IMR-90 (cell line): ENCODE data around the gene FBLN1. TPM values are rescaled to one million over a fixed set of nuclear protein-coding genes. Genes with fewer than 3 reads are reported as not detected.

Experiments used
- ATAC-seq: fragments of 200-7000 bp; cut with Tn5 transposase; 2 replicates; pipeline ENCODE4 v1.9.1; 2020; ENCODE audit warnings: low read depth, mild to moderate bottlenecking, moderate library complexity
- BruUV-seq: library from RNA; stranded (reverse); fragments of 400-500 nt; replicated peaks from 2 replicates; lab custom pipeline; 2021; lab: Mats Ljungman, UMichigan
- CTCF ChIA-PET: fragments of 300-600 bp; formaldehyde crosslinking; extraction: SDS; loops from one replicate; lab custom pipeline; 2021; ENCODE audit warnings: antibody characterized with exemption; lab: Yijun Ruan, JAX
- POLR2A ChIA-PET: fragments of 300-600 bp; sonication (Branson Sonifier 250); formaldehyde crosslinking; loops from one replicate; lab custom pipeline; 2022; ENCODE audit warnings: antibody characterized with exemption; ENCODE audit not compliant: unreplicated experiment; lab: Charles Lee
- DNase-seq: peaks from one replicate; pipeline ENCODE4 v3.0.0; 2013
- H2AFZ ChIP-seq: replicated peaks from 2 replicates; pipeline ENCODE3; 2013; ENCODE audit warnings: low read length, mild to moderate bottlenecking; ENCODE audit not compliant: poor library complexity
- H2AK5ac ChIP-seq: 2 replicates; pipeline ENCODE4 v1.6.1; 2013; ENCODE audit warnings: low read depth, low read length, inconsistent platforms
- H2AK9ac ChIP-seq: replicated peaks from 2 replicates; pipeline ENCODE3; 2013; ENCODE audit warnings: mild to moderate bottlenecking, low read depth, low read length, moderate library complexity; ENCODE audit not compliant: poor library complexity
- H2BK120ac ChIP-seq: 2 replicates; pipeline ENCODE4 v1.6.1; 2013; ENCODE audit warnings: low read depth, low read length, inconsistent platforms
- H2BK15ac ChIP-seq: 3 replicates; pipeline ENCODE4 v1.6.1; 2013; ENCODE audit warnings: low read depth, low read length, inconsistent platforms
- H2BK20ac ChIP-seq: 2 replicates; pipeline ENCODE4 v1.6.1; 2013; ENCODE audit warnings: low read depth, mild to moderate bottlenecking, inconsistent platforms, low read length, moderate library complexity
- H2BK5ac ChIP-seq: 2 replicates; pipeline ENCODE4 v1.6.1; 2013; ENCODE audit warnings: mild to moderate bottlenecking, low read depth, low read length, inconsistent platforms; ENCODE audit not compliant: poor library complexity, severe bottlenecking
- H3K14ac ChIP-seq: replicated peaks from 2 replicates; pipeline ENCODE4 v1.6.1; 2013; ENCODE audit warnings: low read depth, low read length, inconsistent platforms
- H3K18ac ChIP-seq: 2 replicates; pipeline ENCODE4 v1.6.1; 2013; ENCODE audit warnings: low read depth, low read length, control low read depth
- H3K23ac ChIP-seq: 2 replicates; pipeline ENCODE4 v1.6.1; 2013; ENCODE audit warnings: low read depth, low read length, inconsistent platforms
- H3K27ac ChIP-seq: 2 replicates; pipeline ENCODE4 v1.5.1; 2013; ENCODE audit warnings: mild to moderate bottlenecking, control low read depth, low read length; ENCODE audit not compliant: insufficient read depth
- H3K27me3 ChIP-seq: 2 replicates; pipeline ENCODE4 v1.6.1; 2013; ENCODE audit warnings: low read length; ENCODE audit not compliant: control insufficient read depth, insufficient read depth
- H3K36me3 ChIP-seq: 2 replicates; pipeline ENCODE4 v1.6.1; 2013; ENCODE audit warnings: low read length, mixed read lengths; ENCODE audit not compliant: control insufficient read depth, insufficient read depth
- H3K4ac ChIP-seq: 2 replicates; pipeline ENCODE4 v1.6.1; 2013; ENCODE audit warnings: low read depth, low read length, inconsistent platforms
- H3K4me1 ChIP-seq: 2 replicates; pipeline ENCODE4 v1.6.1; 2013; ENCODE audit warnings: low read length, mixed read lengths; ENCODE audit not compliant: control insufficient read depth, insufficient read depth
- H3K4me2 ChIP-seq: 2 replicates; pipeline ENCODE4 v1.6.1; 2013; ENCODE audit warnings: low read depth, mild to moderate bottlenecking, control low read depth, low read length, moderate library complexity
- H3K4me3 ChIP-seq: 2 replicates; pipeline ENCODE4 v1.5.1; 2013; ENCODE audit warnings: low read depth, mild to moderate bottlenecking, control low read depth, low read length, moderate library complexity; ENCODE audit not compliant: insufficient read depth
- H3K56ac ChIP-seq: 2 replicates; pipeline ENCODE4 v1.6.1; 2013; ENCODE audit warnings: low read length, inconsistent platforms; ENCODE audit not compliant: insufficient read depth; ENCODE audit errors: extremely low read depth
- H3K79me1 ChIP-seq, 2 experiments: 2 replicates each; pipeline ENCODE4 v1.6.1; 2013; ENCODE audit warnings: low read length in 2 of 2, inconsistent platforms in 1 of 2, low read depth in 1 of 2
- H3K9ac ChIP-seq: 2 replicates; pipeline ENCODE4 v1.6.1; 2013; ENCODE audit warnings: low read depth, low read length, control low read depth
- H3K9me1 ChIP-seq: 2 replicates; pipeline ENCODE4 v1.6.1; 2013; ENCODE audit warnings: low read length, inconsistent platforms; ENCODE audit not compliant: insufficient read depth
- H3K9me3 ChIP-seq: 2 replicates; pipeline ENCODE4 v1.6.1; 2013; ENCODE audit warnings: low read length; ENCODE audit not compliant: control insufficient read depth, insufficient read depth
- H4K20me1 ChIP-seq: 2 replicates; pipeline ENCODE4 v1.6.1; 2013; ENCODE audit warnings: low read length, inconsistent platforms; ENCODE audit not compliant: insufficient read depth
- H4K5ac ChIP-seq: 2 replicates; pipeline ENCODE4 v1.6.1; 2013; ENCODE audit warnings: mild to moderate bottlenecking, low read depth, low read length, control low read depth
- H4K8ac ChIP-seq, 2 experiments: 2 replicates each; pipeline ENCODE4 v1.6.1; 2013; ENCODE audit warnings: low read depth in 2 of 2, low read length in 2 of 2, control low read depth in 1 of 2, inconsistent platforms in 1 of 2
- H4K91ac ChIP-seq: 2 replicates; pipeline ENCODE4 v1.6.1; 2013; ENCODE audit warnings: low read depth, low read length, inconsistent platforms; ENCODE audit not compliant: insufficient read depth
- BHLHE40 ChIP-seq: fragments of 150-350 bp; IDR thresholded peaks from 2 replicates; pipeline ENCODE4 v1.6.1; 2016; ENCODE audit warnings: mild to moderate bottlenecking, low read depth, low read length
- CEBPB ChIP-seq: IDR thresholded peaks from 2 replicates; pipeline ENCODE4 v1.6.1; 2012; ENCODE audit warnings: low read depth, low read length, improper control_type of control experiment
- CHD1 ChIP-seq: IDR thresholded peaks from 2 replicates; pipeline ENCODE4 v1.6.1; 2012; ENCODE audit warnings: low read depth, low read length, improper control_type of control experiment
- ELK1 ChIP-seq: fragments of 150-350 bp; IDR thresholded peaks from 2 replicates; pipeline ENCODE4 v1.6.1; 2016; ENCODE audit warnings: low read depth, mild to moderate bottlenecking, low read length, moderate library complexity, borderline replicate concordance
- FOS ChIP-seq: fragments of 150-350 bp; IDR thresholded peaks from 2 replicates; pipeline ENCODE4 v1.6.1; 2016; ENCODE audit warnings: low read depth, low read length
- MAFK ChIP-seq: IDR thresholded peaks from 2 replicates; pipeline ENCODE4 v1.6.1; 2012; ENCODE audit warnings: low read depth, low read length, improper control_type of control experiment
- MAZ ChIP-seq: IDR thresholded peaks from 2 replicates; pipeline ENCODE4 v1.6.1; 2012; ENCODE audit warnings: low read depth, mild to moderate bottlenecking, low read length, improper control_type of control experiment, moderate library complexity, borderline replicate concordance
- MXI1 ChIP-seq: IDR thresholded peaks from 2 replicates; pipeline ENCODE4 v1.6.1; 2012; ENCODE audit warnings: low read depth, mild to moderate bottlenecking, low read length, moderate library complexity, borderline replicate concordance
- NFE2L2 ChIP-seq: fragments of 150-350 bp; IDR thresholded peaks from 2 replicates; pipeline ENCODE4 v1.6.1; 2016; ENCODE audit warnings: low read depth, mild to moderate bottlenecking, low read length
- POLR2A ChIP-seq: IDR thresholded peaks from 2 replicates; pipeline ENCODE4 v1.6.1; 2012; ENCODE audit warnings: mild to moderate bottlenecking, low read depth, low read length
- RAD21 ChIP-seq: IDR thresholded peaks from 2 replicates; pipeline ENCODE4 v1.6.1; 2012; ENCODE audit warnings: low read length, improper control_type of control experiment
- RCOR1 ChIP-seq: IDR thresholded peaks from 2 replicates; pipeline ENCODE4 v1.6.1; 2012; ENCODE audit warnings: mild to moderate bottlenecking, low read length, improper control_type of control experiment; ENCODE audit not compliant: insufficient replicate concordance
- RFX5 ChIP-seq: IDR thresholded peaks from 2 replicates; pipeline ENCODE4 v1.8.0; 2012; ENCODE audit warnings: low read depth, mild to moderate bottlenecking, low read length, moderate library complexity
- SMC3 ChIP-seq: fragments of 150-350 bp; IDR thresholded peaks from 2 replicates; pipeline ENCODE4 v1.6.1; 2016; ENCODE audit warnings: low read depth, mild to moderate bottlenecking, antibody characterized with exemption, low read length, moderate library complexity
- WGBS, 2 experiments: methylation state at CpG; one replicate each; pipeline versions ENCODE4 v1.1.5 to v1.1.7; 2013; ENCODE audit warnings: missing lambda C conversion rate in 2 of 2; ENCODE audit not compliant: insufficient read length in 1 of 2; ENCODE audit errors: extremely low coverage in 2 of 2; 5-methylcytosine and 5-hydroxymethylcytosine counted together
- dilution Hi-C: fragments of 300-500 bp; cut with HindIII; formaldehyde crosslinking; loops from one replicate; pipeline ENCODE4 v1.14.3; 2018; ENCODE audit warnings: low sequenced_read_pairs; ENCODE audit not compliant: unreplicated experiment
- in situ Hi-C: fragments of 300-500 bp; cut with MboI; formaldehyde crosslinking; loops from 3 replicates; pipeline ENCODE4 v1.14.3; 2019; ENCODE audit warnings: low sequenced_read_pairs, inconsistent platforms, mixed read lengths
- intact Hi-C: fragments of 100-400 bp; cut with micrococcal nuclease; formaldehyde crosslinking; loops from 2 replicates; pipeline ENCODE4 v1.10.0; 2022
- polyA plus RNA-seq, 3 experiments: library from polyadenylated mRNA; depleted of rRNA; stranded (reverse); fragments of >200 nt; gene quantifications; 2 replicates each; pipeline ENCODE4 v1.2.3, GENCODE V29; 2012; ENCODE audit warnings: low replicate concordance in 1 of 3
- total RNA-seq: library from RNA; depleted of rRNA; stranded (reverse); fragments of >200 nt; gene quantifications from 2 replicates; pipeline ENCODE4 v1.2.3, GENCODE V29; 2012
- TF ChIP-seq, protein P1 (sequence below): fragments of 150-350 bp; IDR thresholded peaks from 2 replicates; pipeline ENCODE4 v1.6.1; 2017; ENCODE audit warnings: mild to moderate bottlenecking, antibody characterized with exemption, low read length, low read depth
- TF ChIP-seq, protein P2 (sequence below): conservative IDR thresholded peaks from 2 replicates; pipeline ENCODE4 v1.5.1; 2012; ENCODE audit warnings: mild to moderate bottlenecking, low read depth, low read length, improper control_type of control experiment

FBLN1 gene
- total and polyA plus RNA-seq, 2 of the 4 experiments (the other 2 are of a cell fraction), result 11.3 to 87.9 TPM

DNA sequence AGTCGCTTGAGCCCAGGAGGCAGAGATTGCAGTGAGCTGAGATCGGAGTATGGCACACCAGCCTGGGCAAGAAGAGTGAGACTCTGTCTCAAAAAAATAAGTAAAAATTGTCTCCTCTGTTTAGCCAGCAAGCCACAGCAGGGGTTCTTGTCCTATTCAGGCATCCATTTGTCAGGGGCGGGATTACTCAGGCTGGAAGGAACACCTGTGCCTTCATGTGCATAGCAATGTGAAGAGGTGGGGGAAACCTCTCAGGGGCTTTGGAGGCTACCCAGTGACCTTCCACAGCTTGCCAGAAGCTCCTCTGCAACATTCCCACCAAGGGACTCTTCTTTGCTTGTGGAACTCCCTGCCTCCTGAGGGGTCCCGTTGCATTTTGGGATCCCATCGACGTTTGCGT lies 63.3 kb downstream of the FBLN1 start:
- TF ChIP-seq RCOR1 (no peak), POLR2A (no peak), FOS (no peak), CEBPB (no peak), MXI1 (no peak), RFX5 (no peak), RAD21 (no peak), MAFK (no peak), BHLHE40 (no peak), CHD1 (no peak), ELK1 (no peak), MAZ (no peak), NFE2L2 (no peak), SMC3 (no peak)
- TF ChIP-seq, protein P1, sequence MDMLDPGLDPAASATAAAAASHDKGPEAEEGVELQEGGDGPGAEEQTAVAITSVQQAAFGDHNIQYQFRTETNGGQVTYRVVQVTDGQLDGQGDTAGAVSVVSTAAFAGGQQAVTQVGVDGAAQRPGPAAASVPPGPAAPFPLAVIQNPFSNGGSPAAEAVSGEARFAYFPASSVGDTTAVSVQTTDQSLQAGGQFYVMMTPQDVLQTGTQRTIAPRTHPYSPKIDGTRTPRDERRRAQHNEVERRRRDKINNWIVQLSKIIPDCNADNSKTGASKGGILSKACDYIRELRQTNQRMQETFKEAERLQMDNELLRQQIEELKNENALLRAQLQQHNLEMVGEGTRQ, result no peak
- TF ChIP-seq, protein P2, sequence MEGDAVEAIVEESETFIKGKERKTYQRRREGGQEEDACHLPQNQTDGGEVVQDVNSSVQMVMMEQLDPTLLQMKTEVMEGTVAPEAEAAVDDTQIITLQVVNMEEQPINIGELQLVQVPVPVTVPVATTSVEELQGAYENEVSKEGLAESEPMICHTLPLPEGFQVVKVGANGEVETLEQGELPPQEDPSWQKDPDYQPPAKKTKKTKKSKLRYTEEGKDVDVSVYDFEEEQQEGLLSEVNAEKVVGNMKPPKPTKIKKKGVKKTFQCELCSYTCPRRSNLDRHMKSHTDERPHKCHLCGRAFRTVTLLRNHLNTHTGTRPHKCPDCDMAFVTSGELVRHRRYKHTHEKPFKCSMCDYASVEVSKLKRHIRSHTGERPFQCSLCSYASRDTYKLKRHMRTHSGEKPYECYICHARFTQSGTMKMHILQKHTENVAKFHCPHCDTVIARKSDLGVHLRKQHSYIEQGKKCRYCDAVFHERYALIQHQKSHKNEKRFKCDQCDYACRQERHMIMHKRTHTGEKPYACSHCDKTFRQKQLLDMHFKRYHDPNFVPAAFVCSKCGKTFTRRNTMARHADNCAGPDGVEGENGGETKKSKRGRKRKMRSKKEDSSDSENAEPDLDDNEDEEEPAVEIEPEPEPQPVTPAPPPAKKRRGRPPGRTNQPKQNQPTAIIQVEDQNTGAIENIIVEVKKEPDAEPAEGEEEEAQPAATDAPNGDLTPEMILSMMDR, result no peak
- H3K4me1 ChIP-seq, result no peaks in the 10 kb centered on the region
- intact Hi-C loops, result no loop called here
- H3K4me2 ChIP-seq, result no peak overlapping the region
- no peak overlapping the region for H3K27ac ChIP-seq
- H3K14ac ChIP-seq, result no peak overlapping the region
- H3K79me1 ChIP-seq, result no peaks in the 10 kb centered on the region; a peak in 1 of 4 replicates
- 85% methylated on average over 4 of the region's 7 CpGs; no CpG with 5 or more reads in 1 of the 2 experiments for WGBS, 2 experiments
- H2BK15ac ChIP-seq, result no peak overlapping the region
- no peaks in the 10 kb centered on the region; the same call in 1 of the 2 replicates for H4K20me1 ChIP-seq
- H3K9ac ChIP-seq, result no peak overlapping the region
- no peak overlapping the region for H4K91ac ChIP-seq
- no peak overlapping the region for H2AK5ac ChIP-seq
- H3K9me3 ChIP-seq, result peaks cover 4% of the 10 kb centered on the region
- peaks cover 16% of the 10 kb centered on the region; the same call in 1 of the 2 replicates for H3K9me1 ChIP-seq
- no peak overlapping the region for H4K5ac ChIP-seq
- DNase-seq (no peak), ATAC-seq (no peak)
- no peak overlapping the region for H4K8ac ChIP-seq
- no peak overlapping the region for H3K56ac ChIP-seq
- ChIA-PET POLR2A (no interaction called here), CTCF (interaction anchor here (0.6 kb wide), 1 partner anchor 1517 kb away, joined by 3 read pairs; no protein-coding TSS in a partner anchor)
- H2AK9ac ChIP-seq, result no peak overlapping the region
- no peak overlapping the region for H2BK5ac ChIP-seq
- H3K36me3 ChIP-seq, result peaks cover 43% of the 10 kb centered on the region; the same call in 1 of the 2 replicates
- H3K4ac ChIP-seq, result no peak overlapping the region
- H3K18ac ChIP-seq, result no peak overlapping the region
- H2BK120ac ChIP-seq, result no peak overlapping the region
- dilution Hi-C loops, result no loop called here
- BruUV-seq, result no TSS peak
- in situ Hi-C loops, result loop anchor here (25.0 kb wide), 1 partner anchor 579 kb away; no protein-coding TSS in a partner anchor
- no peak overlapping the region for H2BK20ac ChIP-seq
- H2AFZ ChIP-seq, result no peak overlapping the region
- H3K4me3 ChIP-seq, result no peak overlapping the region
- H3K23ac ChIP-seq, result no peak overlapping the region
- H3K27me3 ChIP-seq, result no peaks in the 10 kb centered on the region
